Naive B cell (primary cell): ENCODE measurements around the gene CACNA1A. TPM values are rescaled to one million over a fixed set of nuclear protein-coding genes. Genes with fewer than 3 reads are reported as not detected.
A peak's percentile ranks its signal among the peaks of the same experiment; 100 is the strongest.

ENCODE experiments used
- ATAC-seq, 2 donors: fragments of 150-1000 bp; cut with Tn5 transposase; 2 replicates each; pipeline ENCODE4 v1.10.0; 2021; ENCODE audit warnings: low read depth in 2 of 2, mild to moderate bottlenecking in 2 of 2, moderate library complexity in 2 of 2
- DNase-seq: peaks from one replicate; pipeline ENCODE4 v3.0.0; 2022
- H3K27ac Mint-ChIP-seq, 6 donors: one replicate each; pipeline ENCODE4 v1.8.0; 2020 to 2022; ENCODE audit warnings: mild to moderate bottlenecking in 6 of 6, mixed read lengths in 6 of 6, moderate library complexity in 5 of 6, inconsistent platforms in 2 of 6
- H3K27me3 Mint-ChIP-seq, 3 donors: one replicate each; pipeline ENCODE4 v1.8.0; 2021 to 2022; ENCODE audit warnings: mixed read lengths in 3 of 3, mild to moderate bottlenecking in 1 of 3
- H3K36me3 Mint-ChIP-seq, 2 donors: one replicate each; pipeline ENCODE4 v1.8.0; 2020 to 2022; ENCODE audit warnings: mixed read lengths in 2 of 2, inconsistent platforms in 1 of 2, mild to moderate bottlenecking in 1 of 2
- H3K4me1 Mint-ChIP-seq, 3 donors: one replicate each; pipeline ENCODE4 v1.8.0; 2020 to 2022; ENCODE audit warnings: mixed read lengths in 3 of 3, inconsistent platforms in 1 of 3, mild to moderate bottlenecking in 1 of 3, moderate library complexity in 1 of 3
- H3K4me3 Mint-ChIP-seq, 8 donors: one replicate each; pipeline ENCODE4 v1.8.0; 2020 to 2022; ENCODE audit warnings: mild to moderate bottlenecking in 8 of 8, mixed read lengths in 8 of 8, moderate library complexity in 8 of 8, inconsistent platforms in 2 of 8
- H3K9me3 Mint-ChIP-seq, 7 donors: one replicate each; pipeline ENCODE4 v1.8.0; 2020 to 2022; ENCODE audit warnings: mixed read lengths in 7 of 7, mild to moderate bottlenecking in 5 of 7, inconsistent platforms in 2 of 7, moderate library complexity in 1 of 7
- polyA plus RNA-seq, 6 donors: library from polyadenylated mRNA; unstranded; fragments of 300-500 nt; fragmentation: Illumina TruSeq; gene quantifications; one replicate each; pipeline ENCODE4 v1.2.3, GENCODE V29; 2021; ENCODE audit warnings: low read depth in 6 of 6

Gene CACNA1A
- polyA plus RNA-seq, 6 donors from 2014 or later, result 0.24 to 2.2 (median 1.3) TPM

DNA sequence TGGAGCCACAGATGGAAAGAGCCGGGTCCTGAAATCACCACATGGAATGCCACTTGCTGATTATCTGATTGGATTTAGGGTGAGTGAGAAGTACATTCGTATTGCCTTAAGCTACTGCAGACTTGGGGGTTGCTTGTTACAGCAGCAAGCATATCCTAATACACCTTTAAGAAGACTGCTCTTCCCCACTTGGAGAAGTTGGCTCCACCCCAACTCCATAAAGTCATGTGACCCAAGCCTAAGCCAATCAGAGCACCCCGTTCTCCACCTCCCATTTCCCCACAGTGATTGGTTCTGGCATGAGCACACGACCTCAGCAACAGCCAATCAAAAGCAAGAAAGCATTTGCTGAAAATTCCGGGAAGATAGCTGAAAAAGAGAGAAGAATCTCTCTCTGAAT, 23.1 kb downstream of the CACNA1A start:
- peaks cover 37 to 42% (median 38%) of the 10 kb centered on the region in 3 donors for H3K27me3 Mint-ChIP-seq
- H3K4me3 Mint-ChIP-seq, result no peak overlapping the region
- H3K27ac Mint-ChIP-seq, result no peak overlapping the region
- peaks cover 7 to 25% (median 10%) of the 10 kb centered on the region in 7 donors for H3K9me3 Mint-ChIP-seq
- ATAC-seq (no peak), DNase-seq (no peak)
- no peaks in the 10 kb centered on the region for H3K4me1 Mint-ChIP-seq
- H3K36me3 Mint-ChIP-seq, result peaks cover 0 to 7% of the 10 kb centered on the region in 2 donors

DNA sequence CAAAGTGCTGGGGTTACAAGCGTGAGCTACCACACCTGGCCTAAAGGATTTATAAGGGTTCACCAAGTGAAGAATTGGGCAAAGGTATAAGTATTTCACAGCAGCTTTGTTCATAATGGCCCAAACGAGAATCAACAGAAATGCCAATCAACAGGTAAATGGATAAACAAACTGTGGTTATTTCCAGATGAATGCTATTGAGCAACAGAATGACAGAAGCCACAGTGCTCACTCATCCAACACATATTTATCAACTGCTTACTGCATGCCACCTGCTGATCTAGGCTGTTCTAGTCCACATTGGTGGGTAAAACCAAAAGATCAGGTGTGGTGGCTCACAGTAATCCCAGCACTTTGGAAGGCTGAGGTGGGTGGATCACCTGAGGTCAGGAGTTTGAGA, 27.7 kb downstream of the CACNA1A start:
- Mint-ChIP-seq H3K36me3 (peaks cover 18 to 35% of the 10 kb centered on the region in 2 donors), H3K4me3 (no peak overlapping the region), H3K9me3 (peaks cover 21 to 54% (median 40%) of the 10 kb centered on the region in 7 donors), H3K4me1 (no peaks in the 10 kb centered on the region), H3K27ac (no peak overlapping the region), H3K27me3 (peaks cover 20 to 40% (median 25%) of the 10 kb centered on the region in 3 donors)
- ATAC-seq (no peak), DNase-seq (no peak)

DNA sequence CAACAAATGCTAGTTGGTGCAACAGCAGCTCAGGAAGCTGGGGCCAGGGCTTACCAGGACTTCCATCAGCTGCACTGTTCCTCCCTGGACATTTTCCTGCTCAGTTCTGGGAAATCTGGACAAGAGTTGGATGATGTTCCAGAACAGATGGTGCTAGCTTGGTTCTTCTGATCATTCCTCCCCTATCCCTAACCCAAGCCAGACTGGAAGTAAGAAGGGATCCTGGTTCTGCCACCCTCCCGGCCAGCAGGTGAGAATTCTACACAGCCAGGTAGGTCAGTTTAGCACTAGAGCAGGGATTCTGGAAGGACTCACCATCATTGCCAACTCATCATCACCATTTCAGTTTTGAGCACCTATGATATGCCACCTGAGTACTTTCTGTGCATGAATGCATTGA, 30.2 kb downstream of the CACNA1A start:
- no peak for DNase-seq
- no peaks in the 10 kb centered on the region for H3K4me1 Mint-ChIP-seq
- H3K4me3 Mint-ChIP-seq, result no peak overlapping the region
- peaks cover 19 to 50% (median 34%) of the 10 kb centered on the region in 7 donors for H3K9me3 Mint-ChIP-seq
- peaks cover 9 to 38% (median 20%) of the 10 kb centered on the region in 3 donors for H3K27me3 Mint-ChIP-seq
- peaks cover 18 to 28% of the 10 kb centered on the region in 2 donors for H3K36me3 Mint-ChIP-seq
- ATAC-seq, result no peak
- H3K27ac Mint-ChIP-seq, result no peak overlapping the region

DNA sequence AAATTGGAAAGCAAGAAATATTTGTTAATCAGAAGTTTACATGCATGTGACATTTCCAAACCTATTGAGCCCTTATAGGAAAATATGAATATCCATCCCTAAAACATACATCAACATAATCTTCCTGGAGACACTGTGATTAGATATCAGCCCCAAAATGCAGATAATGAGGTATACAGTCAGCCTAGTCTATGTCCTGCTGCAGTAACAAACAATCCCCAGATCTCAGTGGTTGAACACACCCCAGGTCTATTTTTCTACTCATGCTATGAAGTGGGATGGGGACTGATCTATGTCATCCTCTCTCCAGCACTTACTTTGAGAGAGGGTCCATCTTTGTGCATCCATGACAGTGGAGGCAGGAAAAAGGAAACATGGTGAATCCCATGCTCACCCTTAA, 31.2 kb downstream of the CACNA1A start:
- Mint-ChIP-seq H3K9me3 (peaks cover 23 to 48% (median 37%) of the 10 kb centered on the region in 7 donors), H3K4me1 (no peaks in the 10 kb centered on the region), H3K27me3 (peaks cover 14 to 49% (median 29%) of the 10 kb centered on the region in 3 donors), H3K4me3 (no peak overlapping the region), H3K36me3 (peaks cover 18 to 35% of the 10 kb centered on the region in 2 donors), H3K27ac (no peak overlapping the region)
- no peak for ATAC-seq
- no peak for DNase-seq

DNA sequence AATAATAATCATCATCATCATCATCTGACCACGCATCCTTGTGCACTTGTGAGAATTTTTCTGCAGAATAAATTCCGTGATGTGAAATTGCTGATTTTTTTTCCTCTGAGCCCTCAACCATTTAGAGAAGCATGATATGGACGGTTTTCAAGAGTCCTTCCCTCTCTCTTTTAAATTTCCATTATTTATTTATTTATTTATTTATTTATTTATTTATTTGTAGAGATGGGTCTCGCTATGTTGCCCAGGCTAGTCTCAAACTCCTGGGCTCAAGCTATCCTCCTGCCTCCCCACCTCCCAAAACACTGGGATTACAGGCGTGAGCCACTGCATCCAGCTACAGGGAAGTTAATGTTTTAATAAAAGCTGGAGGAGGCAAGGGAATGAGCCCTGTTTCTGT, 39.6 kb downstream of the CACNA1A start:
- DNase-seq (no peak), ATAC-seq (no peak)
- Mint-ChIP-seq H3K27me3 (peaks cover 19 to 29% (median 24%) of the 10 kb centered on the region in 3 donors), H3K4me3 (no peak overlapping the region), H3K36me3 (peaks cover 0 to 14% of the 10 kb centered on the region in 2 donors), H3K27ac (no peak overlapping the region), H3K4me1 (no peaks in the 10 kb centered on the region), H3K9me3 (peaks cover 0 to 10% (median 3%) of the 10 kb centered on the region in 7 donors)

DNA sequence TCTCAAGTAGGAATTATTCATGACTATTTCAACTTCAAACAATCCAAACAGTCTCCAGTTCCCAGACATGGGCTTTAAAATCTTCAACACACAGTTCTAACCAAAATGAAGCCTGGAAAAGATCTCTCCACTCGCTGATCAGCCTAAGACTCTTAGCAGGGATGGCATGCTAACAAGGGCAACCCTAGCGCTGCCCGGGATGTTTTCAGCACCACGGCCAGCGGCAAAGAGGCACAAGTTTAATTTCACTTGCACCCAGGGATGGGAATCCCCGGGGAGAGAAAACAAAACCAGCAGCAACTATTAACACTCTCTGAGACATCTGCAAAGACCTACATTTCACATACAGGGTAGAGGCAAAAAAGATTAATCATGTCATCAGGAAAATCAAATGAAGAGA, 43.0 kb downstream of the CACNA1A start:
- no peak overlapping the region for H3K4me3 Mint-ChIP-seq
- H3K4me1 Mint-ChIP-seq, result no peaks in the 10 kb centered on the region
- no peak for ATAC-seq
- no peak overlapping the region for H3K27ac Mint-ChIP-seq
- H3K9me3 Mint-ChIP-seq, result peaks cover 0 to 2% (median 0%) of the 10 kb centered on the region in 7 donors
- peaks cover 12 to 37% (median 25%) of the 10 kb centered on the region in 3 donors for H3K27me3 Mint-ChIP-seq
- no peak for DNase-seq
- no peaks in the 10 kb centered on the region for H3K36me3 Mint-ChIP-seq

DNA sequence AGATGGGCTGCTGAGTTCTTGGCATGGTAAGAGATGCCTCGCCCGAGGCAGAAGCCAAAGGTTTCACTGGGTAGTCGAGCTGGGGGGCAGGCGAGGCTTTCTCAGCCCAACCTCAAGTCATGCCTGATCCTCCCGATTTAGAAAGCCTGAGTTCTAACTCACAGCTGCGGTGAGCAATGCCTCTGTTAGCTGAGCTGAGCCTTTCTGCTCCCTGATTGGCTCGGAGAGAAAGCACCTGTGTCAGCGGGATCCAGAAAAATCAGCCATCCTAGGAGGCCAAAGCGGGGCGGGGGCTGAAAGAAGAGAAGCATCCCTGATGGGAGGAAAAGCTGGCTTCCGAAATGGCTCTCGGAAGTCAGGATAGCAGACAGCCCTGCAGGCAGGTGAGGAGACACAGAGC, 44.7 kb downstream of the CACNA1A start:
- DNase-seq (no peak), ATAC-seq (no peak)
- H3K4me1 Mint-ChIP-seq, result no peaks in the 10 kb centered on the region
- no peaks in the 10 kb centered on the region for H3K36me3 Mint-ChIP-seq
- H3K27ac Mint-ChIP-seq, result no peak overlapping the region
- peaks cover 0 to 5% (median 2%) of the 10 kb centered on the region in 7 donors for H3K9me3 Mint-ChIP-seq
- no peak overlapping the region for H3K4me3 Mint-ChIP-seq
- peaks cover 12 to 44% (median 33%) of the 10 kb centered on the region in 3 donors for H3K27me3 Mint-ChIP-seq

DNA sequence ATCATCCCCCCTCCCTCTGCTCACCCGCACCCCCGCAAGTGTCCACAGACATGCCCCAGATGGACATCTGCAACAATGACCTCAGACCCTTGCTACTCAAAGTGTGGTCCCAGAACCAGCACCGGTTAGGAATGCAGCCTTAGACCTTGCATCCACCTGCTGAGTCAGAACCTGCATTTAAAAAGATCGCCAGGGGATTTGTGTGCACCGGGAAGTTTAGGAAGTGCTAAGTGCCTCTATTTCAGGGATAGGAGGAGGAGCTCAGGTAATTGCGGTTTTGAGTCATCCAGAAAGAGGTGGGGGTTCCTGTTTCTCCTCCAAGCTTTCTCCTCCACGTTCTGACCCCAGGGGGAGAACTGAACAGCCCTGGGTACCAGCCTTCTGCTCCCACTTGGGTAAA, 46.2 kb downstream of the CACNA1A start:
- H3K27ac Mint-ChIP-seq, result no peak overlapping the region
- ATAC-seq (no peak), DNase-seq (no peak)
- H3K4me3 Mint-ChIP-seq, result no peak overlapping the region
- H3K36me3 Mint-ChIP-seq, result no peaks in the 10 kb centered on the region
- peaks cover 15 to 48% (median 43%) of the 10 kb centered on the region in 3 donors for H3K27me3 Mint-ChIP-seq
- peaks cover 0 to 9% (median 2%) of the 10 kb centered on the region in 7 donors for H3K9me3 Mint-ChIP-seq
- no peaks in the 10 kb centered on the region for H3K4me1 Mint-ChIP-seq

DNA sequence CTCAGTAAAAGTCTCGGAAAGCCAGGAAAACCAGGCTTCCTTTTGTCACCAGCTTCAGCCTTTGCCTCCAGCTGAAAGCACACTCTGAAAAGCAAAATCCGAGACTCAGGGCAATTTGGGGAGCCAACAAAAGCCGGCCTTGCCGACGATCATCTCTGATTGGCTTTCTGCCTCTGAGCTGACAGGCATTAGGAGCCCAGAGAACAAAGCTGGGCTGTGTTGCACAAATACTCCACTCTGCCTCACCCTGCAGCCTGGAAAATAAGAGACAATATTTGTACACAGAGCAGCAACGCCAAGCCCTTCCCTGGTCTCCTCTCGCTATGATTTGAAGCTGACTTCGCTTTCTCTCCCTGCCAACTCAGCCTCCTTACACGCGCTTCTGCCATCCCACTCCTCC, 46.9 kb downstream of the CACNA1A start:
- Mint-ChIP-seq H3K9me3 (peaks cover 0 to 12% (median 3%) of the 10 kb centered on the region in 7 donors), H3K27me3 (peaks cover 17 to 52% (median 49%) of the 10 kb centered on the region in 3 donors), H3K27ac (peak overlapping the region in 1 of 6 donors; percentile 78), H3K4me1 (no peaks in the 10 kb centered on the region), H3K36me3 (no peaks in the 10 kb centered on the region), H3K4me3 (no peak overlapping the region)
- DNase-seq (no peak), ATAC-seq (no peak)

DNA sequence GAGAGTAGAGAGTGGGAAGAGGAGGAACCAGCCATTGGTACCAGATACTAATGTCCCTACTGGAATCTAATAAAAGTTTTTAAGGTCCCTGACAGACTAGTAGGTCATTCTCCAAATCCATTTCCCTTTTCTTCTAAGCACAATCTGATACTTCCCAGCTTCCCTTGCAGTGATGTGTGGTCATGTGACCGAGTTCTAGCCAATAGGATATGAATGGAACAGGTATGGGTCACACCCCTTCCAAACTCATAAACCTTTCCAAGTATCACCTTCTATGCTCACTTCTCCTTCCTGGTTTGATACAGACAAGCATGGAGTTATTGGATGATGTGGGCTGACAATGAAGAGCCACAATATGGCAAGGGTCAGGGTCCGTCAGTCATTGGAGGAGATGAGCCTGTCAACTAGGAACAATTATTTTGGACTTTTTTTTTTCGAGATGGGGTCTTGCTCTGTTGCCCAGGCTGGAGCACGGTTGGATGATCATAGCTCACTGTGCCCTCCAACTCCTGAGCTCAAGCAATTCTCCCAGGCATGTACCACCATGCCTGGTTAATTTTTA, 54.8 kb downstream of the CACNA1A start:
- no peak overlapping the region for H3K4me3 Mint-ChIP-seq
- H3K9me3 Mint-ChIP-seq, result peaks cover 16 to 63% (median 34%) of the 10 kb centered on the region in 7 donors
- peaks cover 0 to 29% of the 10 kb centered on the region in 2 donors for H3K36me3 Mint-ChIP-seq
- H3K4me1 Mint-ChIP-seq, result no peaks in the 10 kb centered on the region
- ATAC-seq (no peak), DNase-seq (no peak)
- peaks cover 14 to 30% (median 22%) of the 10 kb centered on the region in 3 donors for H3K27me3 Mint-ChIP-seq
- no peak overlapping the region for H3K27ac Mint-ChIP-seq

DNA sequence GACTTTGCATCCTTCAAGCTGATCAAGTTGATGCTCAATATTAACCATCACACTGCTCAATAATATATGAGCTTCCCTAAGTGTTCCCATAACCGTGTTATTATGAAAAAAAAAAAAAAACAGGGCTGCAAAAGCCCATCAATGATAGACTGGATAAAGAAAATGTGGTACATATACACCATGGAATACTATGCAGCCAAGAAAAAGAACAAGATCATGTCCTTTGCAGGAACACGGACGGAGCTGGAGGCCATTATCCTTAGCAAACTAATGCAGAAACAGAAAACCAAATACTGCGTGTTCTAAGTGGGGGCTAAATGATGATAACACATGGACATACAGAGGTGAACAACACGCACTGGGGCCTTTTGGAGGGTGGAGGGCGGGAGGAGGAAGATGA, 58.3 kb downstream of the CACNA1A start:
- H3K4me3 Mint-ChIP-seq, result no peak overlapping the region
- DNase-seq, result no peak
- ATAC-seq, result no peak
- peaks cover 12 to 18% (median 17%) of the 10 kb centered on the region in 3 donors for H3K27me3 Mint-ChIP-seq
- H3K27ac Mint-ChIP-seq, result no peak overlapping the region
- H3K4me1 Mint-ChIP-seq, result no peaks in the 10 kb centered on the region
- peaks cover 0 to 36% of the 10 kb centered on the region in 2 donors for H3K36me3 Mint-ChIP-seq
- H3K9me3 Mint-ChIP-seq, result peaks cover 14 to 53% (median 31%) of the 10 kb centered on the region in 7 donors

DNA sequence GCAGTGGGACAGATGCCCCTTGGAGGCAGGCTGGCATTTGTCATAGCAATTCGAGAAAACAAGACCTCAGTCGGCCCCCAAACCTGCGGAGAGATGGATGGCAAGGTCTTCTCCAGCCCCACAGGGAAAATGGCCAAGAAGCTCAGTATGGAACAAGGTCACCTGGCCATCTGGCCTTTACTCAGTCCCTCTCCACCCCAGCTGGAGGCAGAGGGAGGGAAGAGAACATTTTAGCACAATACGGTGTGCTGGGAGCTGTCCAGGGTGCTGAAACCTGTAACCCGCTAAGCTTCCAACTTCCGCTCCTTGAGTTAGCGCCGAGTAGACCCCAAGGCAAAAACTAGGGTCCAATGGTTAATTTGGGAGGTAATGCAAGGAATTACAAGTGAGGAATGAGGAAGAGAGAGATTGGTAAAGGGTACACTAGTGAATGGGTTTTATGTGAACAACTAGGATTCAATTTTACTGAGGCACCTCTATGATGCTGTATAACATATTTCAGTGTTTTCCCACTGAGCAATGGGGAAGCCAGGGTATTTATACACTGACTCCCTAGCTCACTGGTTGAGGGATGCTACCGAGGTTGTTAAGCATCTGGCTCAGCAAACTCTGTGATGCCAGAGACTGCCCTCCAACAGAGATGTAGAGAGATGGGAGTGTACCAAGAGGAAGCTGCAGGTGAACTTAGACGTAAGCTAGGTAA, 64.3 kb downstream of the CACNA1A start:
- ATAC-seq (no peak), DNase-seq (peak; percentile 18)
- Mint-ChIP-seq H3K27me3 (peaks cover 9 to 34% (median 20%) of the 10 kb centered on the region in 3 donors), H3K9me3 (peaks cover 2 to 12% (median 6%) of the 10 kb centered on the region in 7 donors), H3K4me1 (no peaks in the 10 kb centered on the region), H3K27ac (peak overlapping the region in 1 of 6 donors; percentile 66), H3K36me3 (peaks cover 0 to 8% of the 10 kb centered on the region in 2 donors), H3K4me3 (no peak overlapping the region)

DNA sequence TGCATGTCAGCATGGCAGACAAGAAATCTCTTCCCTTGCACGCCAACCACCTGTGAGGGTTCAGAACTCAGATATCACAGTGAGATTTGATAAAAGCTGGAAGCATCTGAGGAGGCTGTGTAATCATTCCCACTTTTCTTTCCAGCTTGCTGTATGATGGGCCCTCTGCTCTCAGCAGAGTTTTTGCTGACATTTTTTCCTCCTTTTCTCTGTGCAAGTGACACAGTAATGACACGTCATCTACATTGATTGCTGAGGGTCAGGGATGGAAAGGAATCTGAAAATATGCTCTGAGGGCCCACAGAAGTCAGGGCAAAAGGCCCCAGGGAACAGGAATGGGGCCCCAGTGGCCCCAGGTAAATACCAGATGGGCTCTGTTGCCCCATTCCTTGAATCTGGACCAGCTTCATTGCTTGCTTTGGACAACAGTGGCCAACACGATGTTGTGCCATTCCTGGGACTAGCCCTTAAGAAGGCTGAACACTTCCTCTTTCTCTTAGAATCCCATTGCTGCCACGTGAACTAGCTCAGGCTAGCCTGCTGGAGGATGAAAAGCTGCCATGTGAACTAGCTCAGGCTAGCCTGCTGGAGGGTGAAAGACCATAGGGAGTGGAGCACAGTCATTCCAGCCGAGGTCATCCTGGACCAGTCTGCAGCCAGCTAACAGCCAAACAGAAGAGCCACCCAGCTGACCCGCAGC, 68.2 kb downstream of the CACNA1A start:
- no peak for ATAC-seq
- H3K36me3 Mint-ChIP-seq, result no peaks in the 10 kb centered on the region
- peaks cover 3 to 11% (median 4%) of the 10 kb centered on the region in 7 donors for H3K9me3 Mint-ChIP-seq
- H3K4me1 Mint-ChIP-seq, result no peaks in the 10 kb centered on the region
- H3K27ac Mint-ChIP-seq, result no peak overlapping the region
- peaks cover 0 to 25% (median 13%) of the 10 kb centered on the region in 3 donors for H3K27me3 Mint-ChIP-seq
- H3K4me3 Mint-ChIP-seq, result no peak overlapping the region
- DNase-seq, result no peak
